Measurements from ENCODE around the gene SIRT7. TPM values are rescaled to one million over a fixed set of nuclear protein-coding genes. Genes with fewer than 3 reads are reported as not detected.

Gene SIRT7
- total RNA-seq, 1 donor from 2014 or later, result 22.6 TPM

- no peak overlapping the region for H3K4me3 Mint-ChIP-seq
- no peaks in the 10 kb centered on the region for H3K36me3 Mint-ChIP-seq
- peaks cover 5% of the 10 kb centered on the region for H3K4me1 Mint-ChIP-seq
- H3K9me3 Mint-ChIP-seq, result no peaks in the 10 kb centered on the region
- DNase-seq (ENCODE audit: low spot score in 2 of 2, unreplicated experiment in 2 of 2), result no peak
- no peak for TF ChIP-seq CTCF (IDR thresholded peaks at IDR 0.05; ENCODE audit: unreplicated experiment)
- H3K27me3 Mint-ChIP-seq (ENCODE audit: low read depth), result peaks cover 19% of the 10 kb centered on the region
- no peak overlapping the region for H3K27ac Mint-ChIP-seq
These were observed 24.2 kb upstream of the SIRT7 start for GRCh38 chr17:81942167-81942553.

- no peaks in the 10 kb centered on the region for H3K9me3 Mint-ChIP-seq
- DNase-seq (ENCODE audit: low spot score in 2 of 2, unreplicated experiment in 2 of 2), result no peak
- peaks cover 6% of the 10 kb centered on the region for H3K4me1 Mint-ChIP-seq
- no peak for TF ChIP-seq CTCF (IDR thresholded peaks at IDR 0.05; ENCODE audit: unreplicated experiment)
- H3K4me3 Mint-ChIP-seq, result no peak overlapping the region
- H3K27ac Mint-ChIP-seq, result no peak overlapping the region
- no peaks in the 10 kb centered on the region for H3K36me3 Mint-ChIP-seq
- peaks cover 17% of the 10 kb centered on the region for H3K27me3 Mint-ChIP-seq (ENCODE audit: low read depth)
These were observed 23.6 kb upstream of the SIRT7 start for GRCh38 chr17:81941484-81942166.

- no peak for DNase-seq (ENCODE audit: low spot score in 2 of 2, unreplicated experiment in 2 of 2)
- H3K27ac Mint-ChIP-seq, result no peak overlapping the region
- H3K27me3 Mint-ChIP-seq (ENCODE audit: low read depth), result peaks cover 17% of the 10 kb centered on the region
- no peak for TF ChIP-seq CTCF (IDR thresholded peaks at IDR 0.05; ENCODE audit: unreplicated experiment)
- no peaks in the 10 kb centered on the region for H3K9me3 Mint-ChIP-seq
- H3K4me3 Mint-ChIP-seq, result no peak overlapping the region
- no peaks in the 10 kb centered on the region for H3K36me3 Mint-ChIP-seq
- H3K4me1 Mint-ChIP-seq, result peaks cover 12% of the 10 kb centered on the region
These were observed 22.8 kb upstream of the SIRT7 start for GRCh38 chr17:81940538-81941483.

- no peak overlapping the region for H3K4me3 Mint-ChIP-seq
- no peaks in the 10 kb centered on the region for H3K36me3 Mint-ChIP-seq
- no peak for DNase-seq (ENCODE audit: low spot score in 2 of 2, unreplicated experiment in 2 of 2)
- TF ChIP-seq CTCF (IDR thresholded peaks at IDR 0.05; ENCODE audit: unreplicated experiment), result no peak
- peaks cover 15% of the 10 kb centered on the region for H3K4me1 Mint-ChIP-seq
- no peak overlapping the region for H3K27ac Mint-ChIP-seq
- H3K9me3 Mint-ChIP-seq, result no peaks in the 10 kb centered on the region
- peaks cover 17% of the 10 kb centered on the region for H3K27me3 Mint-ChIP-seq (ENCODE audit: low read depth)
These were observed 22.0 kb upstream of the SIRT7 start for GRCh38 chr17:81939881-81940385.

- H3K27ac Mint-ChIP-seq, result no peak overlapping the region
- H3K4me3 Mint-ChIP-seq, result no peak overlapping the region
- peaks cover 17% of the 10 kb centered on the region for H3K27me3 Mint-ChIP-seq (ENCODE audit: low read depth)
- no peak for DNase-seq (ENCODE audit: low spot score in 2 of 2, unreplicated experiment in 2 of 2)
- H3K4me1 Mint-ChIP-seq, result peaks cover 15% of the 10 kb centered on the region
- no peak for TF ChIP-seq CTCF (IDR thresholded peaks at IDR 0.05; ENCODE audit: unreplicated experiment)
- H3K36me3 Mint-ChIP-seq, result no peaks in the 10 kb centered on the region
- no peaks in the 10 kb centered on the region for H3K9me3 Mint-ChIP-seq
These were observed 21.2 kb upstream of the SIRT7 start for GRCh38 chr17:81939218-81939617.

All from mesothelial cell of epicardium (in vitro differentiated cells).